LNCaP clone FGC (cell line): ENCODE results near the gene TRAIP.

Source experiments
- DNase-seq: peaks from one replicate; pipeline ENCODE4 v3.0.0-alpha.2; 2011; ENCODE audit warnings: low read depth
- H3K4me3 ChIP-seq: 2 replicates; pipeline ENCODE4 v1.5.1; 2011; ENCODE audit warnings: mild to moderate bottlenecking, low read depth, low read length, control low read depth
- CTCF ChIP-seq: IDR thresholded peaks from 2 replicates; pipeline ENCODE4 v1.5.1; 2012; ENCODE audit warnings: mild to moderate bottlenecking; ENCODE audit not compliant: control insufficient read depth, insufficient read depth; ENCODE audit errors: extremely low read depth

Gene TRAIP

DNA sequence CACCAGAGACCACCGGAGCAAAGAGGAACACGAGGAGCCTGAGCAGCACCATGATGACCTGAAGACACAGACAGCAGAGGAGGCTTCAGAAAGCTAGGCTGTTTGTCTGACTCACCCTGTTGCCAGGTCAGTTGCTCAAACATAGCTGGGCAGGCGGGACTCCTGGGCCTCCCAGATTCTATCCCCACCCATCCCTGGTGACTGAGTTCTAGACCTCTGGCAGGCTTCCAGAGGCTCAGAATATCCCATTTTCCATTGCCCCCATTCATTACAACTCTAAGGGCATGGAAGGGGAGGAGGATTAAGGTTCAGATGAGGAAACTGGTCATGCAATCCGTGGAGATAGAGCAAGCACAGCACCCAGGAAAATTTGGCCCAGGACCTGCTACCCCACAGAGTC is 56.6 kb downstream of the TRAIP start, which contains the start of gene CDHR4:
Gene CDHR4 (minus strand): TSS at position 113 of the 400 bp plus-strand sequence. CDS start 61 bp downstream, at position 52.
- no peak for TF ChIP-seq CTCF
- H3K4me3 ChIP-seq, result no peak within 1 kb of the TSS
- DNase-seq, result no peak

- no peak for TF ChIP-seq CTCF
- H3K4me3 ChIP-seq, result no peak overlapping the region
- DNase-seq, result no peak
Observed at GRCh38 chr3:49799105-49799504, 57.3 kb downstream of the TRAIP start.

DNA sequence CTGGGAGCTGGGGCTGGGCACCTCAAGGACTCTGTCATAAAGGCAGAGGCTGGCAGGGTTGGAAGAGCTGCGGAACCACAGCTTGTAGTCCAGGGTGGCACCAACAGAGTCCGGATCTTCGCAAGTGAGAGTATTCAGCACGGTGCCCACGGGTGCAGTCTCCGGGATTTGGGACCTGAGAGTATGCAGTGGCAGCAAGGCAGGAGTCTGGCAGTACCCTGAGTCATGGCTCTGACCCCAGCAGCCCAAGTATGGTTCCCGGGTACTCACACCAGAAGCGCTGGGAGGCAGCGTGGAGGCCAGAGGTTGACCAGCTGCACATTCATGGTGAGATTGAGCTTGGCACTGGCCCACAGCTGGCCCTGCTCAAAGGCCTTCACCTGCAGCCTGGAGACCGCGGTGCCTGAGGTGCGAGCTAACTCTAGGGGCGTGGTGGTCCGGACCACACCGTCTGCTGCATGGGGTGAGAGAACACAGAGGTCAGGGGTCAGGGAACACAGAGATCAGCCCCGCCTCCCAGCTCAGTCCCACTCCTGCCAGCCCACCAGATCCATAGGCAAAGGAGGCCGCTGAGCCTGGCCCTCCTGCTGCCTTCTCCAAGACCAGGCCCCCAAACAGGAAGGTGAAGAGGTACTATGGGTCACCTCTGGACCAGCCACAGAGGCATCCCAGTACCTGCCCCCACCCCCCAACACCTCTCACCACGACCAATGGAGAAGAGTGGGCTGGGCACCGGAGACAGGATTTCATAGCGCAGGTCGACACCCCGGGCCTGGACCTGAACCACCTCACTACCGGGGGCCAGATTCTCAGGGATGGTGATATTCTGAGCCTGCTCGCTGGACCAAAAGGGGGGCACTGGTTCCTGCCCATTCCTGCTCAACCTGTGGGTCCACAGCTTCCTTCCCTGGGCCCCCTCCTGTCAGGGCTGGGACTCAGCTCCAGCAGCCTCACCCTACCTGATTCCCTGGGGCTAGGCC is 61.1 kb downstream of the TRAIP start:
- H3K4me3 ChIP-seq, result no peak overlapping the region
- no peak for DNase-seq
- no peak for TF ChIP-seq CTCF

- TF ChIP-seq CTCF, result no peak
- no peak for DNase-seq
- H3K4me3 ChIP-seq, result no peak overlapping the region
Observed at GRCh38 chr3:49794431-49794830, 61.9 kb downstream of the TRAIP start.

GRCh38 chr3:49793486-49794085 is 62.8 kb downstream of the TRAIP start:
- H3K4me3 ChIP-seq, result no peak overlapping the region
- DNase-seq, result no peak
- TF ChIP-seq CTCF, result no peak

- H3K4me3 ChIP-seq, result no peak overlapping the region
- no peak for TF ChIP-seq CTCF
- DNase-seq, result no peak
Observed at GRCh38 chr3:49792371-49793150, 63.8 kb downstream of the TRAIP start.
